Measurements from ENCODE around the gene CLDN6. TPM values are rescaled to one million over a fixed set of nuclear protein-coding genes. Genes with fewer than 3 reads are reported as not detected.

CLDN6 gene
- total RNA-seq, 1 experiment from 2014 or later: 743 TPM

DNA sequence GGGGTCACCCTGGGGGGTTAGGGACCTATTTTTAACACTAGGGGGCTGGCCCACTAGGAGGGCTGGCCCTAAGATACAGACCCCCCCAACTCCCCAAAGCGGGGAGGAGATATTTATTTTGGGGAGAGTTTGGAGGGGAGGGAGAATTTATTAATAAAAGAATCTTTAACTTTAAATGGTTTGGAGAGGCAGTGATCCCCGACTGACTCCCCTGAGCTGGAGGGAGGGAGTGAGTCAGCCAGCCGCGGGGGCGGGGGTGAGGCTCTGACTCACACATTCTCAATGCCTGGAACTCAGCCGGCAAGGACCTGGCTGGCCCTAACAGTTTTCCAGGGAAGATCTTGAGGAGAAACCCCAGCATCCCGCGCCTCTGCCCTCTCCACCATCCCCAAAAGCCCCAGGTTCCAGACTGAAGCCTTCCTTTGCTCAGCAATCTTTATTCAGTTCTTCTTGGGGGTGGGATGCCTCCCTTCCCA lies 4.3 kb upstream of the CLDN6 start:
- H3K27ac ChIP-seq (ENCODE audit: insufficient read length, low read depth, low read length): peak overlapping the region; percentile 66

More for the DNA sequence above, 4.3 kb upstream of the CLDN6 start:
- Histone ChIP-seq H2BK15ac (ENCODE audit: low read depth, low read length) (no peak overlapping the region), H2AFZ (ENCODE audit: low read length) (no peak overlapping the region), H2AK5ac (ENCODE audit: insufficient read length, low read length) (no peak overlapping the region), H3K56ac (ENCODE audit: insufficient read length, low read depth, low read length) (no peak overlapping the region), H3K79me1 (ENCODE audit: insufficient read depth, low read depth, low read length, poor library complexity, severe bottlenecking) (no peaks in the 10 kb centered on the region), H3K14ac (ENCODE audit: insufficient read depth, low read length) (no peak overlapping the region; the same call in 1 of the 2 replicates), H2BK12ac (ENCODE audit: insufficient read length, low read depth, low read length) (no peak overlapping the region), H3K9ac (ENCODE audit: extremely low read depth, insufficient read length, low read length) (peak overlapping the region; percentile 21), H3K79me2 (ENCODE audit: insufficient read depth, low read length) (peaks cover under 1% of the 10 kb centered on the region; the same call in 1 of the 2 replicates), H4K20me1 (ENCODE audit: control insufficient read depth, insufficient read depth, insufficient read length) (no peaks in the 10 kb centered on the region), H4K5ac (ENCODE audit: insufficient read length, low read depth, low read length) (no peak overlapping the region), H3K27me3 (ENCODE audit: insufficient read depth, low read length) (no peaks in the 10 kb centered on the region), H3K23ac (ENCODE audit: insufficient read length, low read depth, low read length) (no peak overlapping the region), H3K18ac (ENCODE audit: insufficient read length, low read depth, low read length) (peak overlapping the region; percentile 27), H3K4me2 (ENCODE audit: insufficient read depth, insufficient read length, low read length) (peak overlapping the region; percentile 51), H3K4ac (ENCODE audit: low read depth, low read length) (no peak overlapping the region), H2BK120ac (ENCODE audit: low read depth, low read length, poor library complexity, severe bottlenecking) (no peak overlapping the region), H3T11ph (ENCODE audit: low read length) (no peak overlapping the region), H2BK5ac (ENCODE audit: insufficient read length, low read length) (peak overlapping the region; percentile 43), H2BK20ac (ENCODE audit: low read depth, low read length, poor library complexity, severe bottlenecking) (no peak overlapping the region), H3K4me1 (ENCODE audit: insufficient read depth, low read length) (peaks cover 2% of the 10 kb centered on the region; the same call in 1 of the 2 replicates), H4K8ac (replicated peaks; ENCODE audit: insufficient read length, low read depth, low read length) (no peak overlapping the region), H4K91ac (ENCODE audit: insufficient read length, low read depth, low read length) (no peak overlapping the region), H3K9me3 (ENCODE audit: control insufficient read depth, low read depth, low read length) (no peaks in the 10 kb centered on the region), H3K23me2 (ENCODE audit: insufficient read length, low read depth, low read length, poor library complexity, severe bottlenecking) (peaks cover 29% of the 10 kb centered on the region)
- peak; percentile 90 for DNase-seq
- TF ChIP-seq, protein P1, sequence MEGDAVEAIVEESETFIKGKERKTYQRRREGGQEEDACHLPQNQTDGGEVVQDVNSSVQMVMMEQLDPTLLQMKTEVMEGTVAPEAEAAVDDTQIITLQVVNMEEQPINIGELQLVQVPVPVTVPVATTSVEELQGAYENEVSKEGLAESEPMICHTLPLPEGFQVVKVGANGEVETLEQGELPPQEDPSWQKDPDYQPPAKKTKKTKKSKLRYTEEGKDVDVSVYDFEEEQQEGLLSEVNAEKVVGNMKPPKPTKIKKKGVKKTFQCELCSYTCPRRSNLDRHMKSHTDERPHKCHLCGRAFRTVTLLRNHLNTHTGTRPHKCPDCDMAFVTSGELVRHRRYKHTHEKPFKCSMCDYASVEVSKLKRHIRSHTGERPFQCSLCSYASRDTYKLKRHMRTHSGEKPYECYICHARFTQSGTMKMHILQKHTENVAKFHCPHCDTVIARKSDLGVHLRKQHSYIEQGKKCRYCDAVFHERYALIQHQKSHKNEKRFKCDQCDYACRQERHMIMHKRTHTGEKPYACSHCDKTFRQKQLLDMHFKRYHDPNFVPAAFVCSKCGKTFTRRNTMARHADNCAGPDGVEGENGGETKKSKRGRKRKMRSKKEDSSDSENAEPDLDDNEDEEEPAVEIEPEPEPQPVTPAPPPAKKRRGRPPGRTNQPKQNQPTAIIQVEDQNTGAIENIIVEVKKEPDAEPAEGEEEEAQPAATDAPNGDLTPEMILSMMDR (conservative IDR thresholded peaks at IDR 0.05): no peak
- Mint-ChIP-seq H3K4me1 (peaks cover 24 to 48% of the 10 kb centered on the region in 2 experiments), H3K4me3 (peak overlapping the region; percentile 93 to 96), H3K27ac (peak overlapping the region; percentile 98 to 100 (median 99)), H3K27me3 (ENCODE audit: low read depth) (peaks cover 9% of the 10 kb centered on the region), H3K36me3 (ENCODE audit: insufficient read depth in 1 of 3, low read depth in 3 of 3) (peaks cover 15 to 41% (median 29%) of the 10 kb centered on the region in 3 experiments), H3K9me3 (no peaks in the 10 kb centered on the region; a peak in 2 of 5 replicates)
- no CpG with 5 or more reads among the region's 8 CpGs for WGBS (ENCODE audit: extremely low coverage, insufficient read length, low lambda C conversion rate)

All from H9 (cell line).